Activated B cell treated with CpG ODN at 0.5 μM for 24 hours (primary cell): ENCODE data around the gene KEL. TPM values are rescaled to one million over a fixed set of nuclear protein-coding genes. Genes with fewer than 3 reads are reported as not detected.

Experiments used
- ATAC-seq: fragments of 200-7000 bp; cut with Tn5 transposase; one replicate; pipeline ENCODE4 v1.10.0; 2021; ENCODE audit warnings: low read depth, mild to moderate bottlenecking, moderate library complexity
- CTCF ChIA-PET: fragments of 350-600 bp; sonication (Branson Sonifier 250); formaldehyde crosslinking; loops from one replicate; lab custom pipeline; 2021; ENCODE audit warnings: antibody characterized with exemption; lab: Charles Lee
- POLR2A ChIA-PET: fragments of 350-600 bp; sonication (Branson Sonifier 250); formaldehyde crosslinking; loops from one replicate; lab custom pipeline; 2021; ENCODE audit warnings: antibody characterized with exemption; lab: Charles Lee
- DNase-seq: peaks from one replicate; pipeline ENCODE4 v3.0.0; 2022
- H3K27ac Mint-ChIP-seq: one replicate; pipeline ENCODE4 v1.8.0; 2020; ENCODE audit warnings: mixed read lengths
- H3K27me3 Mint-ChIP-seq: one replicate; pipeline ENCODE4 v1.8.0; 2021; ENCODE audit warnings: mixed read lengths
- H3K36me3 Mint-ChIP-seq: one replicate; pipeline ENCODE4 v1.8.0; 2021; ENCODE audit warnings: low read depth, mixed read lengths
- H3K4me1 Mint-ChIP-seq: one replicate; pipeline ENCODE4 v1.8.0; 2021; ENCODE audit warnings: mixed read lengths
- H3K4me3 Mint-ChIP-seq: one replicate; pipeline ENCODE4 v1.8.0; 2020; ENCODE audit warnings: mild to moderate bottlenecking, mixed read lengths
- H3K9me3 Mint-ChIP-seq: one replicate; pipeline ENCODE4 v1.8.0; 2020; ENCODE audit warnings: mixed read lengths
- CTCF ChIP-seq: fragments of 200-600 bp; IDR thresholded peaks from one replicate; pipeline ENCODE4 v1.8.0; 2022; ENCODE audit warnings: antibody characterized with exemption, mild to moderate bottlenecking
- intact Hi-C: fragments of 100-400 bp; cut with micrococcal nuclease; formaldehyde crosslinking; loops from one replicate; pipeline ENCODE4 v1.15.1; 2024
- total RNA-seq: library from RNA; stranded (reverse); gene quantifications from 2 replicates; pipeline ENCODE4 v1.2.3, GENCODE V29; 2022

The KEL gene
- total RNA-seq, 1 donor from 2014 or later: 1.2 TPM

DNA sequence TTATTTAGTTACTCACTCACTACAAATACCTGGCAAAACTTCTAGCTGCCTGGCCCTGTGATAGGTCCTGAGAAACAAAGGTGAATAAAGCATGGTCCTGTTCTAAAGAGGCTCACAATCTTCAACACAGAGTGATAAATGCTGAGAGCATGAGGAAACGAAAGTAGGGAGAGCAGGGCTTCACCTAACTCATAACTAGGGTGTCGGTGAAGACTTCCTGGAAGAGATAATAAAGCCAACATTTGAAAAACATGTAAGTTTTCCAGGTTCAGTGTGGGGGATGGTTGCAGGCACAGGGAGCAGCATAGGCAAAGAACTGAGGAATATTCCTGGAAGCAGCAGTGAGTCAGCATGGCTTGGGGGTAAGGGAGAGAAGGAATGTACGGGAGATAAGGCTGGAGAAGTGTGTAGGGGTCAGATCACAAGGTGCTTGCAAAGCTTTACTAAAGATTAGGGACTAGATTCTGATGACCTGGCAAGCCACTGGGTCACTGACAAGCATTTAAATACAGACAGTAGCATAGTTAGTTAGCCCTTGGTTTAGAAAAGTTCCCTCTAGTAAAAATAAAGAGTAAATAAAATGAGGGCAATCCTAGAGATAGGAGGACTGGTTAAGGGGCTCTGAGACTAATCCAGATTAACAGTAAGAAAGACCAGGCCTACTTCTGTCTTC is 5.1 kb downstream of the KEL start:
- no peak for DNase-seq
- no peak for ATAC-seq
- intact Hi-C loops: no loop called here
- ChIA-PET POLR2A (no interaction called here), CTCF (no interaction called here)
- Mint-ChIP-seq H3K36me3 (no peaks in the 10 kb centered on the region), H3K4me3 (no peak overlapping the region), H3K9me3 (peaks cover 21% of the 10 kb centered on the region), H3K27me3 (peaks cover 18% of the 10 kb centered on the region), H3K27ac (no peak overlapping the region), H3K4me1 (peaks cover 3% of the 10 kb centered on the region)
- TF ChIP-seq CTCF: no peak

DNA sequence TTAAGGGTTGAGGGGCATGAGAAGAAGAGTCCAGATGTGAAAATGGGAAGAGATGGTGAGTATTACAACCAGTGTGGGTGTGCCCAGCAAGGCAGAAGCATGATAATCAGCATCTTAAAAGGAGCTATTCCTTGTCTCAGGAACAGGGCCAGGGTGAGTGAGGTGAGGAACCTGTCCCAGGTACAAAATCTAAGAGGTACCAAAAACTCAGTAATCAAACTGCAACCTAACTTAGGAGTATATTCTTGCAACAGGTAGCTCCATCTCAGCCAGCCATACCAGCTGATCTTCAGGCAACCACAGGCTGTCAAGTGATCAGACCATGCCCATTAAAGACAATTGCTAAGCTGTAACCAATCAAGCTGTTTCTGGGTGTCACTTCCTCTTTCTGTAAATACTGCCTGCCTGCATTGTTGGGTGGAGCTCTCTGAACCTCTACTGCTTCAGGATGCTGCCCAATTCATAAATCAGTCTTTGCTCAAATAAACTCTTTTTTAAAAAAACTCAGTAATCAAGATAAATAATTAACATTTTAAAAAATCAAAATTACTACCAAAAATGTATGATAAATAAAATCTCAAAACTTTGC is 7.4 kb downstream of the KEL start:
- H3K27ac Mint-ChIP-seq: no peak overlapping the region

GRCh38 chr7:142950235-142950634 is 11.9 kb downstream of the KEL start:
- intact Hi-C loops: no loop called here
- ATAC-seq (no peak), DNase-seq (no peak)
- H3K27me3 Mint-ChIP-seq: peaks cover 22% of the 10 kb centered on the region
- peaks cover 9% of the 10 kb centered on the region for H3K9me3 Mint-ChIP-seq
- ChIA-PET POLR2A (no interaction called here), CTCF (no interaction called here)
- no peaks in the 10 kb centered on the region for H3K36me3 Mint-ChIP-seq
- no peak for TF ChIP-seq CTCF
- no peak overlapping the region for H3K27ac Mint-ChIP-seq
- H3K4me1 Mint-ChIP-seq: no peaks in the 10 kb centered on the region
- H3K4me3 Mint-ChIP-seq: no peak overlapping the region

More for the DNA sequence above, 7.4 kb downstream of the KEL start:
- TF ChIP-seq CTCF: no peak
- intact Hi-C loops: no loop called here
- H3K9me3 Mint-ChIP-seq: peaks cover 21% of the 10 kb centered on the region
- DNase-seq: no peak
- ATAC-seq: no peak
- H3K4me1 Mint-ChIP-seq: peaks cover 3% of the 10 kb centered on the region
- POLR2A ChIA-PET: no interaction called here
- CTCF ChIA-PET: no interaction called here
- no peaks in the 10 kb centered on the region for H3K36me3 Mint-ChIP-seq
- peaks cover 8% of the 10 kb centered on the region for H3K27me3 Mint-ChIP-seq
- no peak overlapping the region for H3K4me3 Mint-ChIP-seq

GRCh38 chr7:142948603-142949002 is 13.6 kb downstream of the KEL start:
- no peak for DNase-seq
- no peaks in the 10 kb centered on the region for H3K36me3 Mint-ChIP-seq
- intact Hi-C loops: no loop called here
- H3K9me3 Mint-ChIP-seq: no peaks in the 10 kb centered on the region
- no peak overlapping the region for H3K4me3 Mint-ChIP-seq
- CTCF ChIA-PET: no interaction called here
- POLR2A ChIA-PET: no interaction called here
- ATAC-seq: no peak
- H3K27me3 Mint-ChIP-seq: peaks cover 30% of the 10 kb centered on the region
- no peak for TF ChIP-seq CTCF
- no peak overlapping the region for H3K27ac Mint-ChIP-seq
- H3K4me1 Mint-ChIP-seq: no peaks in the 10 kb centered on the region

DNA sequence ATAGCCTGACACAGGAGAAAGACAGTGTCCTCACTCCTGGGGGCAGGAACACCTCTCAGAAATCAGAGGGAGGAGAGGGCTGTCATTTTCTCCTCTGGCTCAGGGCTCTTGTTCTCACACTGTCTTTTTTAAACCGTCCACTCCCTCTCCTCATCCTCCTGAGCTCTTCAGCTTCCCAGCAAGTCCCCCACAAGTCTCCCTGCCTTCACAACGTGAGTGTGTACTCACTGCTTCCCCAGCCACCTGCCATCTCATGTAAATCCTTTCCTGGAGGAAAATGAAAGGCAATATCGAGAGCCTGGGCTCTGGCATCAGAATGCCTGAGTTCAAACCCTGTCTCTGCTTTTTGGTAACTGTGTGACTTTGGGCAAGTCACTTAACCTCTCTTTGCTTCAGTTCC is 17.2 kb downstream of the KEL start:
- intact Hi-C loops: no loop called here
- CTCF ChIA-PET: no interaction called here
- H3K9me3 Mint-ChIP-seq: no peaks in the 10 kb centered on the region
- no peaks in the 10 kb centered on the region for H3K4me1 Mint-ChIP-seq
- H3K4me3 Mint-ChIP-seq: no peak overlapping the region
- H3K27me3 Mint-ChIP-seq: peaks cover 41% of the 10 kb centered on the region
- H3K36me3 Mint-ChIP-seq: no peaks in the 10 kb centered on the region
- POLR2A ChIA-PET: no interaction called here
- H3K27ac Mint-ChIP-seq: no peak overlapping the region
- ATAC-seq (no peak), DNase-seq (no peak)
- TF ChIP-seq CTCF: no peak
